ENCODE results near the gene MYO1G. TPM values are rescaled to one million over a fixed set of nuclear protein-coding genes. Genes with fewer than 3 reads are reported as not detected.
A peak's percentile ranks its signal among the peaks of the same experiment; 100 is the strongest.

MYO1G gene
- total and polyA plus RNA-seq, 9 of the 15 experiments (the other 6 are each of a cell fraction or from before 2014, with no cell fraction given), result 0.03 to 0.62 (median 0.13) TPM; not detected in 1

DNA sequence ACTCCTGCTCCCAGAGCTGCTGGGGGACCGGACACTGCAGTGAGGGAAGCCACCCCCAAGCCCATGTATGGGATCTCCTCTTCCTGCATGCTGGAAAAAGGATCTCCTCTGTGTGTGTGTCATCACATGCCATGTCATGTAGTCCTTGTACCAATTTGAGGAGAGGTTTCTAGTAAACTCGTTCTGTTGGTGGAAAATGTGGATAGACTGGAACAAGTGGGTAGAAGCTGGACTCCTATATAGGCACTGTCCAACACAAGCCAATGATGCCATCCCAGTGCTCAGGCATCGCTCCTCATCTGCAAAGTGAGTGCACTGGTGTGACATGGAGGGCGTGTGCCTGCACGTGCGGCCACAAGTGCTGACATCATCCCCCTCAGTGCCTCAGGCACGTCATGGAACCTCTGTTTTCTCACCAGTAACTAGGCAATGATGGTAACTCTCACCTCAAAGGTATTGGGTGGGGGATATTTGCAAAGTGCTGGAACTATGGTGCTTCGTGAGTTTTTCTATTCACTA, 19.3 kb downstream of the MYO1G start (continued):
- TF ChIP-seq, protein P1, sequence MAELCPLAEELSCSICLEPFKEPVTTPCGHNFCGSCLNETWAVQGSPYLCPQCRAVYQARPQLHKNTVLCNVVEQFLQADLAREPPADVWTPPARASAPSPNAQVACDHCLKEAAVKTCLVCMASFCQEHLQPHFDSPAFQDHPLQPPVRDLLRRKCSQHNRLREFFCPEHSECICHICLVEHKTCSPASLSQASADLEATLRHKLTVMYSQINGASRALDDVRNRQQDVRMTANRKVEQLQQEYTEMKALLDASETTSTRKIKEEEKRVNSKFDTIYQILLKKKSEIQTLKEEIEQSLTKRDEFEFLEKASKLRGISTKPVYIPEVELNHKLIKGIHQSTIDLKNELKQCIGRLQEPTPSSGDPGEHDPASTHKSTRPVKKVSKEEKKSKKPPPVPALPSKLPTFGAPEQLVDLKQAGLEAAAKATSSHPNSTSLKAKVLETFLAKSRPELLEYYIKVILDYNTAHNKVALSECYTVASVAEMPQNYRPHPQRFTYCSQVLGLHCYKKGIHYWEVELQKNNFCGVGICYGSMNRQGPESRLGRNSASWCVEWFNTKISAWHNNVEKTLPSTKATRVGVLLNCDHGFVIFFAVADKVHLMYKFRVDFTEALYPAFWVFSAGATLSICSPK (IDR thresholded peaks at IDR 0.05; ENCODE audit: borderline replicate concordance), result no peak
- no peak for TF ChIP-seq E2F3 (CRISPR knock-in tag; IDR thresholded peaks at IDR 0.05)
- TF ChIP-seq ADNP (tag; IDR thresholded peaks at IDR 0.05), result no peak
- TF ChIP-seq SP1 (CRISPR knock-in tag; IDR thresholded peaks at IDR 0.05), result no peak
- no peak for TF ChIP-seq TGIF2 (CRISPR knock-in tag; IDR thresholded peaks at IDR 0.05)
- TF ChIP-seq ZNF347 (CRISPR knock-in tag; IDR thresholded peaks at IDR 0.05; ENCODE audit: low read depth), result no peak
- TF ChIP-seq ZNF551 (CRISPR knock-in tag; IDR thresholded peaks at IDR 0.05), result no peak
- TF ChIP-seq KLF13 (tag; IDR thresholded peaks at IDR 0.05; ENCODE audit: borderline replicate concordance, low read depth), result no peak
- TF ChIP-seq, protein P2, sequence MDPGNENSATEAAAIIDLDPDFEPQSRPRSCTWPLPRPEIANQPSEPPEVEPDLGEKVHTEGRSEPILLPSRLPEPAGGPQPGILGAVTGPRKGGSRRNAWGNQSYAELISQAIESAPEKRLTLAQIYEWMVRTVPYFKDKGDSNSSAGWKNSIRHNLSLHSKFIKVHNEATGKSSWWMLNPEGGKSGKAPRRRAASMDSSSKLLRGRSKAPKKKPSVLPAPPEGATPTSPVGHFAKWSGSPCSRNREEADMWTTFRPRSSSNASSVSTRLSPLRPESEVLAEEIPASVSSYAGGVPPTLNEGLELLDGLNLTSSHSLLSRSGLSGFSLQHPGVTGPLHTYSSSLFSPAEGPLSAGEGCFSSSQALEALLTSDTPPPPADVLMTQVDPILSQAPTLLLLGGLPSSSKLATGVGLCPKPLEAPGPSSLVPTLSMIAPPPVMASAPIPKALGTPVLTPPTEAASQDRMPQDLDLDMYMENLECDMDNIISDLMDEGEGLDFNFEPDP (CRISPR knock-in tag; IDR thresholded peaks at IDR 0.05), result no peak
- peak in 1 of 2 experiments; percentile 47; a peak in 2 of 4 replicates for TF ChIP-seq FOXK2 (conservative IDR thresholded peaks at IDR 0.05 in 1 of 2, IDR thresholded peaks at IDR 0.05 in 1 of 2; ENCODE audit: low read depth in 2 of 2)
- TF ChIP-seq, protein P3, sequence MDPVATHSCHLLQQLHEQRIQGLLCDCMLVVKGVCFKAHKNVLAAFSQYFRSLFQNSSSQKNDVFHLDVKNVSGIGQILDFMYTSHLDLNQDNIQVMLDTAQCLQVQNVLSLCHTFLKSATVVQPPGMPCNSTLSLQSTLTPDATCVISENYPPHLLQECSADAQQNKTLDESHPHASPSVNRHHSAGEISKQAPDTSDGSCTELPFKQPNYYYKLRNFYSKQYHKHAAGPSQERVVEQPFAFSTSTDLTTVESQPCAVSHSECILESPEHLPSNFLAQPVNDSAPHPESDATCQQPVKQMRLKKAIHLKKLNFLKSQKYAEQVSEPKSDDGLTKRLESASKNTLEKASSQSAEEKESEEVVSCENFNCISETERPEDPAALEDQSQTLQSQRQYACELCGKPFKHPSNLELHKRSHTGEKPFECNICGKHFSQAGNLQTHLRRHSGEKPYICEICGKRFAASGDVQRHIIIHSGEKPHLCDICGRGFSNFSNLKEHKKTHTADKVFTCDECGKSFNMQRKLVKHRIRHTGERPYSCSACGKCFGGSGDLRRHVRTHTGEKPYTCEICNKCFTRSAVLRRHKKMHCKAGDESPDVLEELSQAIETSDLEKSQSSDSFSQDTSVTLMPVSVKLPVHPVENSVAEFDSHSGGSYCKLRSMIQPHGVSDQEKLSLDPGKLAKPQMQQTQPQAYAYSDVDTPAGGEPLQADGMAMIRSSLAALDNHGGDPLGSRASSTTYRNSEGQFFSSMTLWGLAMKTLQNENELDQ (CRISPR knock-in tag; IDR thresholded peaks at IDR 0.05; ENCODE audit: borderline replicate concordance), result no peak
- no peak for TF ChIP-seq NELFE (IDR thresholded peaks at IDR 0.05; ENCODE audit: insufficient read depth, insufficient read length)
- no peak for TF ChIP-seq DNMT1 (IDR thresholded peaks at IDR 0.05)
- TF ChIP-seq, protein P4, sequence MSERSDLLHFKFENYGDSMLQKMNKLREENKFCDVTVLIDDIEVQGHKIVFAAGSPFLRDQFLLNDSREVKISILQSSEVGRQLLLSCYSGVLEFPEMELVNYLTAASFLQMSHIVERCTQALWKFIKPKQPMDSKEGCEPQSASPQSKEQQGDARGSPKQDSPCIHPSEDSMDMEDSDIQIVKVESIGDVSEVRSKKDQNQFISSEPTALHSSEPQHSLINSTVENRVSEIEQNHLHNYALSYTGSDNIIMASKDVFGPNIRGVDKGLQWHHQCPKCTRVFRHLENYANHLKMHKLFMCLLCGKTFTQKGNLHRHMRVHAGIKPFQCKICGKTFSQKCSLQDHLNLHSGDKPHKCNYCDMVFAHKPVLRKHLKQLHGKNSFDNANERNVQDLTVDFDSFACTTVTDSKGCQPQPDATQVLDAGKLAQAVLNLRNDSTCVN (CRISPR knock-in tag; IDR thresholded peaks at IDR 0.05), result no peak
- TF ChIP-seq, protein P5, sequence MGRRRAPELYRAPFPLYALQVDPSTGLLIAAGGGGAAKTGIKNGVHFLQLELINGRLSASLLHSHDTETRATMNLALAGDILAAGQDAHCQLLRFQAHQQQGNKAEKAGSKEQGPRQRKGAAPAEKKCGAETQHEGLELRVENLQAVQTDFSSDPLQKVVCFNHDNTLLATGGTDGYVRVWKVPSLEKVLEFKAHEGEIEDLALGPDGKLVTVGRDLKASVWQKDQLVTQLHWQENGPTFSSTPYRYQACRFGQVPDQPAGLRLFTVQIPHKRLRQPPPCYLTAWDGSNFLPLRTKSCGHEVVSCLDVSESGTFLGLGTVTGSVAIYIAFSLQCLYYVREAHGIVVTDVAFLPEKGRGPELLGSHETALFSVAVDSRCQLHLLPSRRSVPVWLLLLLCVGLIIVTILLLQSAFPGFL (CRISPR knock-in tag; IDR thresholded peaks at IDR 0.05), result no peak
- TF ChIP-seq GTF2E2 (tag; IDR thresholded peaks at IDR 0.05), result no peak
- TF ChIP-seq CBX5 (IDR thresholded peaks at IDR 0.05; ENCODE audit: borderline replicate concordance, low read depth), result no peak
- TF ChIP-seq RFX5 (IDR thresholded peaks at IDR 0.05; ENCODE audit: low read depth, low read length), result peak; percentile 42; the same call in 1 of the 2 replicates
- TF ChIP-seq LEF1 (IDR thresholded peaks at IDR 0.05), result peak; percentile 71
- no peak for TF ChIP-seq ZNF431 (CRISPR knock-in tag; IDR thresholded peaks at IDR 0.05)
